PC-9 (cell line): ENCODE results near the gene PHACTR1. TPM values are rescaled to one million over a fixed set of nuclear protein-coding genes. Genes with fewer than 3 reads are reported as not detected.

ENCODE experiments used
- BruUV-seq: library from RNA; stranded (reverse); fragments of 400-500 nt; replicated peaks from 2 replicates; lab custom pipeline; 2021; lab: Mats Ljungman, UMichigan
- CTCF ChIA-PET: fragments of 300-600 bp; sonication (Branson Sonifier 250); formaldehyde crosslinking; loops from one replicate; lab custom pipeline; 2022; ENCODE audit warnings: antibody characterized with exemption; lab: Charles Lee
- POLR2A ChIA-PET: fragments of 300-600 bp; sonication (Branson Sonifier 250); formaldehyde crosslinking; loops from one replicate; lab custom pipeline; 2022; ENCODE audit warnings: antibody characterized with exemption; ENCODE audit not compliant: unreplicated experiment; lab: Charles Lee
- DNase-seq, 2 experiments: peaks; one replicate each; pipeline versions ENCODE4 v3.0.0 to v3.0.0-alpha.2; 2015 to 2022; ENCODE audit warnings: mixed read lengths in 1 of 2
- H2AFZ ChIP-seq: fragments of 200-600 bp; sonication (generic); 2 replicates; pipeline ENCODE4 v1.8.1; 2017; ENCODE audit warnings: antibody characterized with exemption
- H3F3A ChIP-seq: fragments of 200-600 bp; sonication (generic); 2 replicates; pipeline ENCODE4 v1.8.1; 2017; ENCODE audit warnings: antibody characterized with exemption, mild to moderate bottlenecking, low read depth; ENCODE audit not compliant: insufficient read depth
- H3K27ac ChIP-seq: fragments of 200-600 bp; sonication (generic); 2 replicates; pipeline ENCODE4 v1.6.1; 2016; ENCODE audit warnings: mixed run types
- H3K27me3 ChIP-seq: fragments of 200-600 bp; sonication (generic); 2 replicates; pipeline ENCODE4 v1.6.1; 2016; ENCODE audit warnings: low read depth, mixed run types; ENCODE audit not compliant: insufficient read depth
- H3K36me3 ChIP-seq: fragments of 200-600 bp; sonication (generic); 2 replicates; pipeline ENCODE4 v1.6.1; 2016; ENCODE audit warnings: low read depth, mixed run types
- H3K4me1 ChIP-seq: fragments of 200-600 bp; sonication (generic); replicated peaks from 2 replicates; pipeline ENCODE4 v1.6.1; 2016; ENCODE audit warnings: mixed run types; ENCODE audit not compliant: insufficient read depth
- H3K4me2 ChIP-seq: fragments of 200-600 bp; sonication (generic); 2 replicates; pipeline ENCODE4 v1.6.1; 2017; ENCODE audit warnings: mixed run types
- H3K4me3 ChIP-seq: fragments of 200-600 bp; sonication (generic); 2 replicates; pipeline ENCODE4 v1.6.1; 2016; ENCODE audit warnings: mixed run types
- H3K79me2 ChIP-seq: fragments of 200-600 bp; sonication (generic); 2 replicates; pipeline ENCODE4 v1.6.1; 2017; ENCODE audit warnings: low read depth, mixed run types
- H3K9me2 ChIP-seq: fragments of 200-600 bp; sonication (generic); 2 replicates; pipeline ENCODE4 v1.8.1; 2017; ENCODE audit warnings: mild to moderate bottlenecking; ENCODE audit not compliant: insufficient read depth
- H3K9me3 ChIP-seq: fragments of 200-600 bp; sonication (generic); 2 replicates; pipeline ENCODE4 v1.8.1; 2016; ENCODE audit warnings: low read depth; ENCODE audit not compliant: insufficient read depth
- H4K20me1 ChIP-seq: fragments of 200-600 bp; sonication (generic); 2 replicates; pipeline ENCODE4 v1.8.1; 2017; ENCODE audit not compliant: insufficient read depth
- CTCF ChIP-seq: fragments of 200-600 bp; sonication (generic); conservative IDR thresholded peaks from 2 replicates; pipeline ENCODE4 v1.6.1; 2017; ENCODE audit warnings: mixed run types, antibody characterized with exemption, mild to moderate bottlenecking, moderate library complexity
- EZH2 ChIP-seq: fragments of 200-600 bp; sonication (generic); IDR thresholded peaks from 2 replicates; pipeline ENCODE4 v1.8.0; 2017; ENCODE audit warnings: antibody characterized with exemption, low read depth
- intact Hi-C: fragments of 100-400 bp; cut with micrococcal nuclease; formaldehyde crosslinking; loops from one replicate; pipeline ENCODE4 v1.10.0; 2022; ENCODE audit not compliant: unreplicated experiment
- total RNA-seq: library from RNA; stranded (reverse); gene quantifications from 2 replicates; pipeline ENCODE4 v1.2.3, GENCODE V29; 2021

Gene PHACTR1
- total RNA-seq, 1 experiment from 2014 or later, result not detected

- H3K4me3 ChIP-seq, result no peak overlapping the region
- no peak for DNase-seq
- H3K36me3 ChIP-seq, result no peaks in the 10 kb centered on the region
- ChIA-PET CTCF (no interaction called here), POLR2A (no interaction called here)
- H3F3A ChIP-seq, result no peaks in the 10 kb centered on the region
- H3K9me2 ChIP-seq, result no peaks in the 10 kb centered on the region
- no peaks in the 10 kb centered on the region for H3K79me2 ChIP-seq
- intact Hi-C loops, result no loop called here
- H2AFZ ChIP-seq, result no peak overlapping the region
- H3K9me3 ChIP-seq, result no peaks in the 10 kb centered on the region; the same call in 1 of the 2 replicates
- H3K27me3 ChIP-seq, result no peaks in the 10 kb centered on the region; the same call in 1 of the 2 replicates
- no peaks in the 10 kb centered on the region for H4K20me1 ChIP-seq
- BruUV-seq, result no TSS peak
- TF ChIP-seq CTCF (no peak), EZH2 (no peak)
- no peaks in the 10 kb centered on the region for H3K4me1 ChIP-seq
- no peak overlapping the region for H3K4me2 ChIP-seq
- H3K27ac ChIP-seq, result no peak overlapping the region
Observed at GRCh38 chr6:12733876-12734275, 17.3 kb downstream of the PHACTR1 start.

GRCh38 chr6:12735786-12736185, 19.2 kb downstream of the PHACTR1 start:
- no TSS peak for BruUV-seq
- POLR2A ChIA-PET, result no interaction called here
- TF ChIP-seq CTCF (no peak), EZH2 (no peak)
- H3K27ac ChIP-seq, result no peak overlapping the region
- intact Hi-C loops, result no loop called here
- H3K27me3 ChIP-seq, result no peaks in the 10 kb centered on the region; the same call in 1 of the 2 replicates
- no peaks in the 10 kb centered on the region for H4K20me1 ChIP-seq
- no peak for DNase-seq
- H3K4me1 ChIP-seq, result no peaks in the 10 kb centered on the region
- H3K9me2 ChIP-seq, result no peaks in the 10 kb centered on the region
- H2AFZ ChIP-seq, result no peak overlapping the region
- H3K4me2 ChIP-seq, result no peak overlapping the region
- H3K9me3 ChIP-seq, result no peaks in the 10 kb centered on the region
- H3K79me2 ChIP-seq, result no peaks in the 10 kb centered on the region
- no peaks in the 10 kb centered on the region for H3F3A ChIP-seq
- no peaks in the 10 kb centered on the region for H3K36me3 ChIP-seq
- CTCF ChIA-PET, result no interaction called here
- no peak overlapping the region for H3K4me3 ChIP-seq

GRCh38 chr6:12748411-12748810, 31.8 kb downstream of the PHACTR1 start:
- Histone ChIP-seq H3K36me3 (no peaks in the 10 kb centered on the region), H3K27me3 (peaks cover 12% of the 10 kb centered on the region; the same call in 1 of the 2 replicates), H3K27ac (no peak overlapping the region), H3K4me1 (no peaks in the 10 kb centered on the region), H3K4me2 (no peak overlapping the region), H2AFZ (no peak overlapping the region), H4K20me1 (no peaks in the 10 kb centered on the region), H3K4me3 (no peak overlapping the region), H3K9me3 (no peaks in the 10 kb centered on the region), H3K79me2 (no peaks in the 10 kb centered on the region), H3F3A (no peaks in the 10 kb centered on the region), H3K9me2 (no peaks in the 10 kb centered on the region)
- TF ChIP-seq EZH2, result no peak
- TF ChIP-seq CTCF, result no peak
- no peak for DNase-seq
- ChIA-PET POLR2A (no interaction called here), CTCF (no interaction called here)
- intact Hi-C loops, result no loop called here
- BruUV-seq, result no TSS peak
